Measurements from ENCODE around the gene VWC2. TPM values are rescaled to one million over a fixed set of nuclear protein-coding genes. Genes with fewer than 3 reads are reported as not detected.

The VWC2 gene
- total and polyA plus RNA-seq, 5 donors from 2014 or later, result not detected

GRCh38 chr7:49768835-49769234, 4.6 kb upstream of the VWC2 start:
- H3K4me1 ChIP-seq (ENCODE audit: control insufficient read depth, insufficient read depth, low read length, poor library complexity, severe bottlenecking), result no peaks in the 10 kb centered on the region
- H3K36me3 ChIP-seq (ENCODE audit: control insufficient read depth, insufficient read depth, low read length), result no peaks in the 10 kb centered on the region
- H3K27ac Mint-ChIP-seq, result no peak overlapping the region
- no peak for ATAC-seq (ENCODE audit: low read depth in 2 of 2)
- peaks cover 0 to 5% (median 4%) of the 10 kb centered on the region in 4 donors for H3K4me1 Mint-ChIP-seq
- peaks cover 0 to 3% (median 0%) of the 10 kb centered on the region in 7 donors for H3K9me3 Mint-ChIP-seq
- no peak overlapping the region for H3K4me3 Mint-ChIP-seq
- H3K27ac ChIP-seq (ENCODE audit: insufficient read depth, low read length, poor library complexity, severe bottlenecking), result no peak overlapping the region
- H3K27me3 ChIP-seq (ENCODE audit: control insufficient read depth, insufficient read depth, low read length), result no peaks in the 10 kb centered on the region
- no peak for DNase-seq
- peaks cover 43% of the 10 kb centered on the region for H3K27me3 Mint-ChIP-seq
- H3K36me3 Mint-ChIP-seq, result no peaks in the 10 kb centered on the region
- no peak overlapping the region for H3K4me3 ChIP-seq (ENCODE audit: low read depth, low read length)
- no peaks in the 10 kb centered on the region for H3K9me3 ChIP-seq (ENCODE audit: control insufficient read depth in 2 of 2, low read length in 2 of 2)

- H3K36me3 ChIP-seq (ENCODE audit: control insufficient read depth, insufficient read depth, low read length), result no peaks in the 10 kb centered on the region
- peaks cover 0 to 5% (median 4%) of the 10 kb centered on the region in 4 donors for H3K4me1 Mint-ChIP-seq
- DNase-seq (no peak), ATAC-seq (ENCODE audit: low read depth in 2 of 2) (no peak)
- no peaks in the 10 kb centered on the region for H3K4me1 ChIP-seq (ENCODE audit: control insufficient read depth, insufficient read depth, low read length, poor library complexity, severe bottlenecking)
- H3K27ac ChIP-seq (ENCODE audit: insufficient read depth, low read length, poor library complexity, severe bottlenecking), result no peak overlapping the region
- H3K27ac Mint-ChIP-seq, result no peak overlapping the region
- H3K9me3 Mint-ChIP-seq, result peaks cover 0 to 3% (median 0%) of the 10 kb centered on the region in 7 donors
- H3K4me3 ChIP-seq (ENCODE audit: low read depth, low read length), result no peak overlapping the region
- H3K27me3 ChIP-seq (ENCODE audit: control insufficient read depth, insufficient read depth, low read length), result no peaks in the 10 kb centered on the region
- no peak overlapping the region for H3K4me3 Mint-ChIP-seq
- H3K36me3 Mint-ChIP-seq, result no peaks in the 10 kb centered on the region
- no peaks in the 10 kb centered on the region for H3K9me3 ChIP-seq (ENCODE audit: control insufficient read depth in 2 of 2, low read length in 2 of 2)
- peaks cover 41% of the 10 kb centered on the region for H3K27me3 Mint-ChIP-seq
These were observed 4.1 kb upstream of the VWC2 start for GRCh38 chr7:49769285-49769857.

GRCh38 chr7:49770838-49771237, 2.6 kb upstream of the VWC2 start:
- Mint-ChIP-seq H3K27ac (no peak overlapping the region), H3K36me3 (no peaks in the 10 kb centered on the region), H3K27me3 (peaks cover 39% of the 10 kb centered on the region), H3K4me3 (no peak overlapping the region), H3K9me3 (peaks cover 0 to 2% (median 0%) of the 10 kb centered on the region in 7 donors), H3K4me1 (peaks cover 0 to 5% (median 4%) of the 10 kb centered on the region in 4 donors)
- Histone ChIP-seq H3K9me3 (ENCODE audit: control insufficient read depth in 2 of 2, low read length in 2 of 2) (no peaks in the 10 kb centered on the region), H3K36me3 (ENCODE audit: control insufficient read depth, insufficient read depth, low read length) (no peaks in the 10 kb centered on the region), H3K27ac (ENCODE audit: insufficient read depth, low read length, poor library complexity, severe bottlenecking) (no peak overlapping the region), H3K27me3 (ENCODE audit: control insufficient read depth, insufficient read depth, low read length) (no peaks in the 10 kb centered on the region), H3K4me1 (ENCODE audit: control insufficient read depth, insufficient read depth, low read length, poor library complexity, severe bottlenecking) (no peaks in the 10 kb centered on the region), H3K4me3 (ENCODE audit: low read depth, low read length) (no peak overlapping the region)
- ATAC-seq (ENCODE audit: low read depth in 2 of 2) (no peak), DNase-seq (no peak)

- Mint-ChIP-seq H3K36me3 (no peaks in the 10 kb centered on the region), H3K4me1 (peaks cover 0 to 5% (median 4%) of the 10 kb centered on the region in 4 donors), H3K9me3 (peaks cover 0 to 2% (median 0%) of the 10 kb centered on the region in 7 donors), H3K4me3 (peak overlapping the region in 1 of 4 donors; percentile 26), H3K27ac (no peak overlapping the region), H3K27me3 (peaks cover 46% of the 10 kb centered on the region)
- H3K36me3 ChIP-seq (ENCODE audit: control insufficient read depth, insufficient read depth, low read length), result no peaks in the 10 kb centered on the region
- peaks cover 4% of the 10 kb centered on the region for H3K27me3 ChIP-seq (ENCODE audit: control insufficient read depth, insufficient read depth, low read length)
- no peaks in the 10 kb centered on the region for H3K4me1 ChIP-seq (ENCODE audit: control insufficient read depth, insufficient read depth, low read length, poor library complexity, severe bottlenecking)
- DNase-seq (no peak), ATAC-seq (ENCODE audit: low read depth in 2 of 2) (no peak)
- H3K9me3 ChIP-seq (ENCODE audit: control insufficient read depth in 2 of 2, low read length in 2 of 2), result no peaks in the 10 kb centered on the region
- H3K4me3 ChIP-seq (ENCODE audit: low read depth, low read length), result no peak overlapping the region
- H3K27ac ChIP-seq (ENCODE audit: insufficient read depth, low read length, poor library complexity, severe bottlenecking), result no peak overlapping the region
These were observed 1.8 kb upstream of the VWC2 start for GRCh38 chr7:49771427-49772176.

GRCh38 chr7:49772916-49773217, 571 bp upstream of the VWC2 start:
- Histone ChIP-seq H3K9me3 (ENCODE audit: control insufficient read depth in 2 of 2, low read length in 2 of 2) (no peaks in the 10 kb centered on the region), H3K4me1 (ENCODE audit: control insufficient read depth, insufficient read depth, low read length, poor library complexity, severe bottlenecking) (no peaks in the 10 kb centered on the region), H3K36me3 (ENCODE audit: control insufficient read depth, insufficient read depth, low read length) (no peaks in the 10 kb centered on the region), H3K27me3 (ENCODE audit: control insufficient read depth, insufficient read depth, low read length) (peaks cover 4% of the 10 kb centered on the region), H3K4me3 (ENCODE audit: low read depth, low read length) (no peak overlapping the region), H3K27ac (ENCODE audit: insufficient read depth, low read length, poor library complexity, severe bottlenecking) (no peak overlapping the region)
- ATAC-seq (ENCODE audit: low read depth in 2 of 2), result no peak
- peak overlapping the region in 1 of 4 donors; percentile 81 for H3K4me3 Mint-ChIP-seq
- DNase-seq, result no peak
- H3K36me3 Mint-ChIP-seq, result no peaks in the 10 kb centered on the region
- peaks cover 0 to 5% (median 4%) of the 10 kb centered on the region in 4 donors for H3K4me1 Mint-ChIP-seq
- H3K27ac Mint-ChIP-seq, result no peak overlapping the region
- peaks cover 56% of the 10 kb centered on the region for H3K27me3 Mint-ChIP-seq
- no peaks in the 10 kb centered on the region for H3K9me3 Mint-ChIP-seq

- H3K4me1 Mint-ChIP-seq, result peaks cover 0 to 5% (median 4%) of the 10 kb centered on the region in 4 donors
- H3K36me3 ChIP-seq (ENCODE audit: control insufficient read depth, insufficient read depth, low read length), result no peaks in the 10 kb centered on the region
- H3K4me3 ChIP-seq (ENCODE audit: low read depth, low read length), result no peak overlapping the region
- ATAC-seq (ENCODE audit: low read depth in 2 of 2) (no peak), DNase-seq (no peak)
- no peaks in the 10 kb centered on the region for H3K9me3 Mint-ChIP-seq
- no peak overlapping the region for H3K27ac ChIP-seq (ENCODE audit: insufficient read depth, low read length, poor library complexity, severe bottlenecking)
- peaks cover 4% of the 10 kb centered on the region for H3K27me3 ChIP-seq (ENCODE audit: control insufficient read depth, insufficient read depth, low read length)
- no peaks in the 10 kb centered on the region for H3K36me3 Mint-ChIP-seq
- no peaks in the 10 kb centered on the region for H3K4me1 ChIP-seq (ENCODE audit: control insufficient read depth, insufficient read depth, low read length, poor library complexity, severe bottlenecking)
- peaks cover 58% of the 10 kb centered on the region for H3K27me3 Mint-ChIP-seq
- H3K4me3 Mint-ChIP-seq, result no peak overlapping the region
- no peaks in the 10 kb centered on the region for H3K9me3 ChIP-seq (ENCODE audit: control insufficient read depth in 2 of 2, low read length in 2 of 2)
- H3K27ac Mint-ChIP-seq, result no peak overlapping the region
These were observed 559 bp downstream of the VWC2 start for GRCh38 chr7:49773936-49774458.

- ATAC-seq (ENCODE audit: low read depth in 2 of 2), result no peak
- Mint-ChIP-seq H3K27ac (no peak overlapping the region), H3K27me3 (peaks cover 63% of the 10 kb centered on the region), H3K9me3 (no peaks in the 10 kb centered on the region), H3K4me3 (peak overlapping the region in 1 of 4 donors; percentile 13), H3K36me3 (no peaks in the 10 kb centered on the region), H3K4me1 (peaks cover 0 to 5% (median 4%) of the 10 kb centered on the region in 4 donors)
- peaks cover 4% of the 10 kb centered on the region for H3K27me3 ChIP-seq (ENCODE audit: control insufficient read depth, insufficient read depth, low read length)
- no peaks in the 10 kb centered on the region for H3K36me3 ChIP-seq (ENCODE audit: control insufficient read depth, insufficient read depth, low read length)
- H3K27ac ChIP-seq (ENCODE audit: insufficient read depth, low read length, poor library complexity, severe bottlenecking), result no peak overlapping the region
- no peaks in the 10 kb centered on the region for H3K4me1 ChIP-seq (ENCODE audit: control insufficient read depth, insufficient read depth, low read length, poor library complexity, severe bottlenecking)
- no peaks in the 10 kb centered on the region for H3K9me3 ChIP-seq (ENCODE audit: control insufficient read depth in 2 of 2, low read length in 2 of 2)
- H3K4me3 ChIP-seq (ENCODE audit: low read depth, low read length), result no peak overlapping the region
- no peak for DNase-seq
These were observed 1.1 kb downstream of the VWC2 start for GRCh38 chr7:49774459-49775064.
